HFF-Myc (cell line): ENCODE data around the gene TANGO2.

Experiments
- DNase-seq: peaks from one replicate; pipeline ENCODE4 v3.0.0-alpha.2; 2011; ENCODE audit warnings: low read depth; ENCODE audit errors: extremely low read depth
- H3K4me3 ChIP-seq: replicated peaks from 2 replicates; pipeline ENCODE4 v1.5.1; 2011; ENCODE audit warnings: low read depth, mild to moderate bottlenecking, control low read depth, low read length
- TF ChIP-seq, protein P1 (sequence below): IDR thresholded peaks from 2 replicates; pipeline ENCODE4 v1.5.1; 2012; ENCODE audit warnings: mild to moderate bottlenecking, low read depth, low read length, control low read depth; ENCODE audit errors: missing control alignments

The TANGO2 gene

GRCh38 chr22:19991645-19992451 lies 29.1 kb upstream of the TANGO2 start:
- TF ChIP-seq, protein P1, sequence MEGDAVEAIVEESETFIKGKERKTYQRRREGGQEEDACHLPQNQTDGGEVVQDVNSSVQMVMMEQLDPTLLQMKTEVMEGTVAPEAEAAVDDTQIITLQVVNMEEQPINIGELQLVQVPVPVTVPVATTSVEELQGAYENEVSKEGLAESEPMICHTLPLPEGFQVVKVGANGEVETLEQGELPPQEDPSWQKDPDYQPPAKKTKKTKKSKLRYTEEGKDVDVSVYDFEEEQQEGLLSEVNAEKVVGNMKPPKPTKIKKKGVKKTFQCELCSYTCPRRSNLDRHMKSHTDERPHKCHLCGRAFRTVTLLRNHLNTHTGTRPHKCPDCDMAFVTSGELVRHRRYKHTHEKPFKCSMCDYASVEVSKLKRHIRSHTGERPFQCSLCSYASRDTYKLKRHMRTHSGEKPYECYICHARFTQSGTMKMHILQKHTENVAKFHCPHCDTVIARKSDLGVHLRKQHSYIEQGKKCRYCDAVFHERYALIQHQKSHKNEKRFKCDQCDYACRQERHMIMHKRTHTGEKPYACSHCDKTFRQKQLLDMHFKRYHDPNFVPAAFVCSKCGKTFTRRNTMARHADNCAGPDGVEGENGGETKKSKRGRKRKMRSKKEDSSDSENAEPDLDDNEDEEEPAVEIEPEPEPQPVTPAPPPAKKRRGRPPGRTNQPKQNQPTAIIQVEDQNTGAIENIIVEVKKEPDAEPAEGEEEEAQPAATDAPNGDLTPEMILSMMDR: no peak
- no peak overlapping the region for H3K4me3 ChIP-seq
- DNase-seq: no peak

DNA sequence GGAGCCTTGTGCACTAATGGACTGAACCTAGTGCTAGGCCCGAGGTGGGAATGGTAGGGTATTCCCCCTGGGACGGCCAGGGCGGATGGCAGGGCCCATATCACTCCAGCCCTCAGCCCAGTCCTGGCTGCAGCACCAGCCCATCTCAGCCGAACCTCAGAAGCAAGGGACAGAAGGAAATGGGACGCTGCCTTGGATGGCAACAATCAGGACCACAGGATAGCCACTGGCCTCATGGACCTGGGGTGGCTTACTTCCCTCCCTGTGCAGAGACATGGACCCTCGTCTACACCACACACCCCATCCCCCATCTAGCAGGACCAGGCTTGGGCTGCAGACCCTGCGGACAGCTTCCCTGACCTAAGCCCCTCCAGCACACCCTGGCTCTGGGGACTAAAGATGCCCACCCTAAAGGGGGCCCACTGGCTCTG lies 28.4 kb upstream of the TANGO2 start:
- TF ChIP-seq, protein P1: no peak
- H3K4me3 ChIP-seq: no peak overlapping the region
- no peak for DNase-seq

- TF ChIP-seq, protein P1: no peak
- no peak for DNase-seq
- no peak overlapping the region for H3K4me3 ChIP-seq
Observed at GRCh38 chr22:19992921-19993355, 28.0 kb upstream of the TANGO2 start.

- no peak overlapping the region for H3K4me3 ChIP-seq
- TF ChIP-seq, protein P1: no peak
- no peak for DNase-seq
Observed at GRCh38 chr22:19993926-19994325, 27.0 kb upstream of the TANGO2 start.

DNA sequence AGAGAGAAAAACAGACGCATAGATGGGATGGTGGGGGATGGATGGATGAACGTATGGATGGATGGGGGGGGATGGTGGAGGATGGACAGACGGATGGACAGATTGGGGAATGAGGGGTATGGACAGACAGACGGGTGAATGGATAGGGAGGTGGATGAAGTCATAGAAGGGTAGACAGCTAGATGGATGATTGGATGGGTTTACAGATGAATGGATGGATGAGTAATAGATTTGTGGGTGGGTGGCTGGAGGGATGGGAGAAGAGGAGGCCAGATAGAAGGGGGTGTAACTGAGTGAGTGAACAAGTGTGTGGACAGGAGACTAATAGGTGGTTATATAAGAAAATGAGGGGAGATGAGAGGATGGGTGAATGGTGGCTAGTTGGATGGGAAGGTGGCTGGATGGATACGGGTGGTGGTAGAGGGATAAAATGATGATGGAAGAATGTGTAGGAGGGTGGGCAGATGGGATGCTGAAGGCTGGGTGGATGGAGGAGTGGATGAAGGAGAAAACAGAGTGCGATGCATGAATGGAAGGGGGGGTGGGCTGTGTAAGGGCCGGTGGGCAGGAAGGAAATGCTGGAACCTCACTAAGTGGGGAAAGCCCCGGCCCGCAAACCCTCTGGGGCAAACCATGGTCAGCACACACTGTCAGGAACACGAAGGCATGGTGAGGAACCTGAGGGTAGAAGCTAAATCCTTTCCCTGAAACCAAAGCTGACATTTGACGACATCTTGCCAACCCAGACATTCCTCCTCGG lies 25.9 kb upstream of the TANGO2 start:
- DNase-seq: no peak
- H3K4me3 ChIP-seq: no peak overlapping the region
- TF ChIP-seq, protein P1: no peak

- H3K4me3 ChIP-seq: no peak overlapping the region
- TF ChIP-seq, protein P1: no peak
- DNase-seq: no peak
Observed at GRCh38 chr22:19995611-19996339, 25.1 kb upstream of the TANGO2 start.
